ENCODE data around the gene KAZN. TPM values are rescaled to one million over a fixed set of nuclear protein-coding genes. Genes with fewer than 3 reads are reported as not detected.

KAZN gene
- polyA plus RNA-seq, 4 donors, result 14.1 to 44.8 (median 34.2) TPM

DNA sequence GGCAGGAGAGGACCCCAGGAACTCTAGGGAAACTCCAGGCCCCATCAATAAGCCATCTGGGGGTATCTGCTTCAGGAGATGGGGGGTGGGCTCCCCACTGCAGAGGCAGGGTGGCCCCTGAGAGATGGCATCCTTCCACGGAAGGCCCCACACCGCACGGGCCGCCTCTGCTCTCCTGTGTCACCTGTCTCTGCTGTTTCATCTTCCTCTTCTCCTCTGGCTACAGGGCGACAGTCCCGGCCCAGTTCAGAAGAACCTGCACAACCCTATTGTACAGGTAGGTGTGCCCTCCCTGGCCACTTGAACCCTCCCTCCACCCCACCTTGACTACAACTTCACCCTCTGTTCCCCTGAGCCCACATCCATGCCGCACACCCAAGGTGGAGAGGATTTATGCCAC lies 464.9 kb downstream of the KAZN start:
- DNase-seq (ENCODE audit: low read depth in 4 of 4, low spot score in 3 of 4), result no peak

DNA sequence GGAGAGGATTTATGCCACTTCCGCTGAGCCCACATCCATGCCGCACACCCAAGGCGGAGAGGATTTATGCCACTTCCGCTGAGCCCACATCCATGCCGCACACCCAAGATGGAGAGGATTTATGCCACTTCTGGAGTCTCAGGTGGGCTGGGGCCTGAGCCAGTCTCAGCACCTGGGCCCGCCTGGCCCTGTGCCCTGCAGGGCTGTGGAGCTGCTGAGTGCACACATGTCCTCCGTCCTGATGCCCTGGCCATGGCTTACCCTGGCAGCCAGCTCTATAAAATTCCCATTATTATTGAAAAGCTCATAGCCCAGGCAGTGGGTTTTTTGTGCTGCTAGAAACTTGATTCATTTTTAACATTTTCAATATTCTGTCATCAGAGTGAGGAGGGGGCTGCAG lies 465.3 kb downstream of the KAZN start:
- DNase-seq (ENCODE audit: low read depth in 4 of 4, low spot score in 3 of 4), result no peak

DNA sequence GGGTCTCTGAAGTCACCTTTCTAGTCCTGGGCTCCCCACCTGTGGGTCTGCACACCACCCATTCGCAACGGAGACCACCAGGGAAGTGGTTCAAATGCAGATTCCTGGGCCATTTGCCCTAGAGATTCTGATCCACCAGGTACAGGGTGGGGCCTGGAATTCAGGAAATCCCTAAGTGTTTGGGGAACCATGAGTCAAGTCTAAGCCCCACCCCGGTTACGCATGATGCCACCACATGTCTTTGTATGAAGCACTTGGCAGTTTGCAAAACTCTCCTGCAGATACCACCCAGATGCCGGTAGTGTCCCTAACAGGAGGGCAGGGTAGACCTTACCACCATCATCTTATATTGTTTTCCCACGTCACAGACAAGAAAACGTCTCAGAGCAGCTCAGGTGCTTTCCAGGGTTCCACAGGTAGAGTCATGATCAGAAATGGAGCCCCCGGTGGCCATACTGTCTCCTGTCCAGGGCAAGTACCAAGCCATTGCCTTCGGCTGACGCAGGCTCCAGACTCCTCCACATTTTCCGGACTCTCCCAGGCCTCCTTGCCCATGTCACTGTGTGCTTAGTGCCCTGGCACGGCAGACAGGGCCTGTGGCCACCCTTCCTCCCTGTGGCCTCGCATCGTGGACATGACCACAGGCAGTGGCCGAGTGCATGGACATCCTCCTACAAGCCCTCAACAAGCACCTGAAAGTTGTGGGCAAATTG lies 465.9 kb downstream of the KAZN start:
- no peak for DNase-seq (ENCODE audit: low read depth in 4 of 4, low spot score in 3 of 4)

DNA sequence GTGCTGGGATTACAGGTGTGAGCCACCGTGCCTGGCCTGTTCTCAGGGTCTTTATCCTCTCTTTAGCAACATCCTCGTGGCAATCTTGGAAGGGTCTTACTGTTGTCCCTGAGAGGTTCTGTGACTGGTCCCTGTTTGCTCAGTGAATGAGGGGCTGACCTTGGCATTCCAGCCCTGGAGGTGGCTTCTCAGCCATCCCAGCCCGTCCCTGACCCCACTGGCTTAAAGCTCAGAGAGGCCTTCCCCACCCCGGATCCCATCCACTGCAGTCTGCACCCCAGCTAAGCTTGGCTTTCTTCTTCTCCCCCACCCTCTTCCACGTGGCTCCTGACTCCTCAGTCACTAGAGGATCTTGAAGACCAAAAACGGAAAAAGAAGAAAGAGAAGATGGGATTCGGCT lies 466.8 kb downstream of the KAZN start:
- no peak for DNase-seq (ENCODE audit: low read depth in 4 of 4, low spot score in 3 of 4)

DNA sequence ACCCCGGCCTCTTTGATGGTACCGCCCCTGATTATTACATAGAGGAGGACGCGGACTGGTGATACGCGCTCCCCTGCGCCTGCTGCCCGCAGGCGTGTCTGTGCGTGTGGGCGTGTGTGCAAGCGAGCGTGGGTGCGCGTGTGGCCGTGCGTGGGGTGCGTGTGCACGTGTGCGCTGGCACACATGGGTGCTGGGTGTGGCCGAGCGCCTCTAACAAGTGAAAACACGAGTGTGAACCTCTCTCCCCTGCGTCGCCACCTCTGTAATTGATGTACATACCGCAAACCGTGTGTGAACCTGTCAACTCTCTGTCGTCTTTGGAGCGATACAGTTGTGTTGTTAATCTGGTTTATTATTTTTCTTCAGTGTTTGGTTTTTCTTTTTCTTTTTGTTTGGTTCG lies 467.3 kb downstream of the KAZN start:
- DNase-seq (ENCODE audit: low read depth in 4 of 4, low spot score in 3 of 4), result no peak

DNA sequence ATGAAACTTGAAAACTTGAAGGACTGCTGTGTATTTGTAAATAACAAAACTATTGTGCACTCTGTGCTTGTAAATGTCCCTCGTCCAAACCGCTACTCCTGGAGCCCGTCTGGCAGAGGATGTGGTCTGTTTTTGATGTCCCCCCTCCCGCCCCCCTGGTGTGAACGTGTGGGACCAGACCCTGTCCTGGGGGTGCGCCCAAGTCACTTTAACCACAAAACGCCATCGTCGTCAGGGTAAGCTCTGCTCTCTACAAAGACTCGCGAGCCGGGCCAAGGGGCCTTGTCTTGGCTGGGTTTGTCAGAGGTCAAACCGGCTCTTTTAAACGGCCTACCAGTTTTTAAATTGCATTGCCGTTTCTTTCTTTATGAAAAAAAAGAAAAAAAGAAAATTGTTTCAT lies 467.7 kb downstream of the KAZN start:
- no peak for DNase-seq (ENCODE audit: low read depth in 4 of 4, low spot score in 3 of 4)

DNA sequence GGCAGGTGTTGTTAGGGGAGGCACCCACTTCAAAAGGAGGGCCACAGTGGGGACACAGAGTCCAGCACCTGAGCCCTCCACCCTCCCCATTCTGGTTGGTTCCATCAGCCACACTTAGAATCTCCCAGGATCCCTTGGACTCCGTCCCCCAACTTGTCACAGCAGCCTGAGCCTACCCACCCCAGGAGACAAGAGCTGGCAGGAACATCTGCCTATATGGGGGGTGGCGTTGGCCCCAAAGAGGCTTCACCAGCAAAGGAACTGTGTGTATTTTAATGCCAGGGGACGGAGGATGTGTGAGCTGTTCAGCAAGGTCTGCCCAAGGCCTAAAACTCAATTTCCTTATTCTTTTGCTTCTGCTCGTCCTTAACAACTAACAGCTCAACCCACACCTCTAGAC lies 468.7 kb downstream of the KAZN start:
- no peak for DNase-seq (ENCODE audit: low read depth in 4 of 4, low spot score in 3 of 4)

DNA sequence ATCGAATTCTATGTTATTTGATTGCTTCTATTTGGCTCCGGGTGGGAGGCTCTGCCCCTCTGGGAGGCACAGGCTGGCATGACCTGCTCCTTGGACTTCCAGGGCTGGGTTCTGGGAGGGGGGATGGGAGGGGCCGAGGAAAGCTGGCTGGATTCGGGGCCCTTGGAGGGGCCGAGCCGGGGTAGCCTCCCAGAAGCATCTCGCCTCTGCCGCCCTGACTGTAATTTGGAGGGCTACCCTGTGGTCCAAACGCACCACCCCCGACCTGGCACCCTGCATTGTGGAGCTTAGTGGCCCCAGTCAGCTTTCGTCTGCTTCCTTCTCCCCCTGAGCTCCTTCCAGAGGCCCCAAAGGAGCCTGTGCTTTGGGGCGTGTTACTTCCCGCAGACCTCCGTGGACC lies 469.7 kb downstream of the KAZN start:
- no peak for DNase-seq (ENCODE audit: low read depth in 4 of 4, low spot score in 3 of 4)

DNA sequence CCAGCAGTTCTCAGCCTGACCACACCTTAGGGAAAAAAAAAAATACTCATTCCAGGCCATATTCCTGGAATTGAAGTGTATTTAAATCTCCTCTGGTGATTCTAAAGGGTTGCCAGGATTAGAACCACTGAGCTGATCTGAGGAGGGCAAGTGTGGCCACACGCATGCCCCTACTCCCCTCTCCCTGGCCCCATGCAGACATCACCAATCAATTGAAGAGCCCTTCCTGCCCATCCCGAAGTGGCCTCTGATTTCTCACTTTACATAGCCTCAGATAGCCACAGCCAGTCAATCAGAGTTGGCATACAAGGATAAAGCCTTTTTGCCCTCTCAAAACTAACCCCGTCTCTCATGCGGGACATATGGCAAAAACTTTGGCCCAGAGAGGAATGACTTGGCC lies 470.5 kb downstream of the KAZN start:
- DNase-seq (ENCODE audit: low read depth in 4 of 4, low spot score in 3 of 4), result no peak

DNA sequence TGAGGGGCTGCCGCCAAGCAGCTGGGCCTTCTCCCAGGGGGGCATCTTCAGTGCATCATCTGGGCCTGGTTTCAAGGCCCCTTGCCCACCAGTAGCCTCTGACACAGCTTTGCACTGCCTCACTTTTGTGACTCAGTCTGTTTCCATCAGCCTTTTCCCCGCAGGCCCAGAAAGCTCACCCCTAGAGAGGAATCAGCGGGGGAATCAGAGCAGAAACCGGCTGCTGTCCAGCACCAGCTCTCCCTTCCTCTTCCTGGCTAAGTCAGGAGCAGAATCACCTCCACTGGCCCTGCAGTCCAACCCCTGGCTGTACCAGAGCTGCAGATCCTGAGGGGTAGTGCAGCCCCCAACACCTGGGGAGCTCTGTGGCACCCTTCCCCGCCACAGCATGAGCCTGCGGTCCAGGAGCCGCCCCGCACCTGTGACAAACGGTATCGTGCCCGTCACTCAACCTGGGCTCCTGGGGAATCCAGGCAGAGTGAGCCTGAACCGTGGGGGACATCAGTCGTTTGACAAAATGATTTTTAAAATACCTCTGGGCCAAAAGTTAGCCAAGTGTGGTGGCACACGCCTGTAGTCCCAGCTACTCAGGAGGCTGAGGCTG lies 471.8 kb downstream of the KAZN start:
- DNase-seq (ENCODE audit: low read depth in 4 of 4, low spot score in 3 of 4), result no peak

DNA sequence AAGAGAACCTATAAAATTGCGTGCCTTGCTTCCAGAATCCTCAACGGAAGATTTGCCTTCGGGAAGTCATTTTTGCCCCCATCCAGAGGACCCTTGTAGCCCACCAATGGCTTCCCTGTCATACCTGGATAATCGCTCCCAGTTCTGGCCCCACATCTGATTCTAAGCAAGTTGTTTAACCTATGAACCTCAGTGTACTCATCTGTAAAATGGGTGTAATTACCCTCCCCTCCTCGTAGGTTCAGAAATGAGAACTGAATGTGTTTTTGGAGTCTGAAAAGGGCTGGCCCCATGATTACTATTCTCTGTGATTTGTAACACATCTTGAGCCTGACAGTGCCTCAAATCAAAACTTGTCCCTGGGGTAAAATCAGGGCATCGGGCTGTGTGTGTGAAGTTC lies 473.5 kb downstream of the KAZN start:
- no peak for DNase-seq (ENCODE audit: low read depth in 4 of 4, low spot score in 3 of 4)

DNA sequence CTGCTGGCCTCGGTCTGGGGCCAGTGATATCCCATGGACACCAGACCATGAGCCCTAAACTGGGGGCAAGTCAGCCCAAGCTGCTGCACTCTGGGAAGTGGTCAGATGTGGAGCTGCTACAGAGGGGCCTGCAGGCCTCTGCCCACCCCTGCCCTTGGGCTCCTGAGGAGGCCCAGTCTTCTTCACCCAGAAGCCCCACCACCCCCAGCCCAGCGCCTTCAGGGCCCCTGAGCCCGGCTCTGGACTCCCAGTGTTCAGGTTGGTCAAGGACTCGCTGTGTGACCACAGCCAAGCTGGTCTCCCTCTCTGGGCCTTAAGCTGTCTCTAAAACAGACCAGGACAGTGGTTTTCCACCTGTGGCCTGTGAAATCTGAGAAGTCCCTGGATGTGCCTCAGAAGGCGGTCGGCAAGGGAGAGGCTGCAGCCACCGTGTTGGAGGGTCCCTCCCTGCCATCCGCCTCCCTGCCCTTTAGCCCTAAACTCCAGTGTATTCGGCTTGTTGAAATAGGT lies 475.4 kb downstream of the KAZN start:
- no peak for DNase-seq (ENCODE audit: low read depth in 4 of 4, low spot score in 3 of 4)

DNA sequence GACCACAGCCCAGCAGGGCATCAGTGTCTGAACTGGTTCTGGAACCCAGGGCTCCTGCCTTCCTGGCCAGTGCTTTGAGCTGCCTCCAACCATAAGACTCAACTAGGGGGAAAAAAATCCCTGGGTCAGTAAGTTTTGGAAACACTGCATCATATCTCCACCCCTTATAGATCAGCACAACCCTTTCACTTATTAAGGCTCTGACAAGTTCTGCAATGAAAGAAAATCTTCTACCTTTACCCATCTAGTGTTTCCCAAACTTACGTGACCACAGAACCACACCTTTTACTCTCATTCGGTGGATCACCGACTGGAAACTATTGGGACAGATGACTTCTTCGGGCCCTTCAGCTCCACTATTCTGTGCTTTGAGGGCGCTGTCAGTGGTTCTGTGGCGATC lies 476.7 kb downstream of the KAZN start:
- DNase-seq (ENCODE audit: low read depth in 4 of 4, low spot score in 3 of 4), result no peak

DNA sequence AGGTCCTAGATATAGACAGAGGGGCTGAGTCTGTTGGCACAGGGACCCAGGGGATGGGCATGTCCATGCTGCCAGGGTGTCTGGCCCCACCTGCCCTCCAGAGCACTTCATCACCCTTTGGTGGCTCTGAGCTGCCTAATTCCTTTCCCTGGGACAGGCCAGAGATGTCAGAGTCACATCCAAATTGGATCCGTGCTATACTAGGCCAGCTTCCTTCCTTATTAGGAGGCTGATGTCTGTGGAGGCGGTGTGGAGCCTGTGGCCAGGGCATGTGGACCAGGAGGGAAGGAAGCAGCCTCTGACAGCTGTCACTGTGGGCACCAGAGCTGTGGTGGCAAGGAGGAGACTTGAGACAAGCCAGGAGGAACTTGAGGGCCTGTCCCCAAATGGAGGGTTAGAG lies 477.3 kb downstream of the KAZN start:
- no peak for DNase-seq (ENCODE audit: low read depth in 4 of 4, low spot score in 3 of 4)

DNA sequence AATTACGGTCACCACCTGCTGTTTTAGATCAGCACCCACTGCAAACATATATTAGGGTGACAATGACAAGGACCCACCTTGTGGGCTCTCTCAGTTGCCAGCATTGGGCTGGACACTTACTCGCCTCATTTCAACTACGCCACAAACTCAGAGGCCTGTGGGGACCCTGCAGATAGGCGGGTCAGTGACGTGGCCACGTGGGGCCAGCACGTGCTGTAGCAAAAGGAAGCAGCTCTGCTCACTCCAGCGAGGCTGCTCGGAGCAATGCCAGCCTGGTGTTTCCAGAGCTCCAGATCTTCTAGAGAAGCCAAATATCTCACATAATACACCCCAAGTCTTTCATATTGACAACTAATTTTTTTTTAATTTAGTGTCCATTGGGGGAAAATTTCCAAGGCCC lies 478.3 kb downstream of the KAZN start:
- DNase-seq (ENCODE audit: low read depth in 4 of 4, low spot score in 3 of 4), result no peak

DNA sequence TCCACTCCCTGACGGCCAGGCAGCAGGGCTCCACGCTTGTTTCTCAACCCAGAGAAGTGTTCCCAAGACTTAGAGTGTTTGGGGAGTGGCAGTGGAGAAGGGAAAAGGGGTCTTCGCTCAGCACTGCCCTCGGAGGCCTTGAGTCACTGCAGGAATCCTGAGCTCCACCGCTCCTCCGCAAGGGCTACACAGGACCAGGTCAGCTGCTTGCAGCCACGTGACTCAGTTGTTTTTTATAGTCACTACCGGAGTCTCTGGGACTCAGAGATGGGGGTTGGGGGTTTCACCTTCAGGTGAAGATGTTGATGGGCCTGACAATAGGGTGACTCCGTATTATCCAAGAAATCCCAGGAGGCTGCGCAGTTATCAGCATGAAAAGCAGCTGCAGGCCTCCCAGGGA lies 478.9 kb downstream of the KAZN start:
- DNase-seq (ENCODE audit: low read depth in 4 of 4, low spot score in 3 of 4), result no peak

DNA sequence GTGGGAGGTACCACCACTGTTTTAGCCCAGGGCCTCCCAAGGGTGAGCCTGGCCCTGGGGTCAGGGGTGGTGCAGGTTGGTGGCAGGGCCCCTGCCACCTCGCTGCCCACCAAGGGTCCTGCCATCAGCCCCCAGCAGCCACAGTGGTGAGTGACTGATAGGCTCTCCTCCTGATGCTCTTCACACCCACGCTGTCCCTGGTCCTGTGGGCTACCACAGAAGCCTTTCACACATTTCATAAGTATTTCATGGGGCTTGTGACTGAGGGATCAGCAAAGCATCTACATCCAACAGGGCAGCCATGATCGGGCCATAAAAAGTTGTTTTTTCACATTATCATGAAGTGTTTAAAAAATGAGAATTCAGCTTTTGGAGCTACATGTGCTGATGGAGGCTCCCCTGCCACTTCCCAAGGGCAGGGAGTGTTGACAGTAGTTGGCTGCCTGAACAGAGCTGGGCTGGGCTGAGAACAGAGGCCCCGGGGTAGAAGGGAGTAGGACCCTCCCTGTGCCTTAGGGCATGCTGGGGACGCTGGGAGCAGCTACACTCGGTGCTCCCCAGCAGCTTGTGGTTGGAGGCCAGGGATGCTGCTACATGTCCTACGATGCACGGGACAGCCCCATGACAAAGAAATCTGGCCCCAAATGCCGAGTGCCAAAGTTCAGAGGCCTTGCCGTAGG lies 482.0 kb downstream of the KAZN start:
- no peak for DNase-seq (ENCODE audit: low read depth in 4 of 4, low spot score in 3 of 4)

DNA sequence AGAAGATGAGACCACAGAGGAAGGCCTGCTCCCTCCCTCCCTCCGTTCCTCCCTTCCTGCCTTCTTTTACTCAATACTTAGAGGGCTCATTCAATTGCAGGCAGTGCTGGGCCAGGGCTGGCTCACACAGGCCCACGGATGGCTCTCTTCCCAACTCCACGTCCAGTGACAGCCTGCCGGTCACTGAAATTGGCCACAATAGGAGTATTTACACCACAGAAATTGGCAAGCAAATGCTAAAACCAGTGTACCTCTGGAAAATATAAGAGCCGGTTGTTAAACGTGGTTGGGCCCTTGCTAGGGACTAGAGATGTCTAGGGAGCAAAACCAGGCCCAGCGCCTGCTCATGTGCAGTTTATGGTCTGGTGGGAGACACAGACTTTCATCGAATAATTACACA lies 482.6 kb downstream of the KAZN start:
- DNase-seq (ENCODE audit: low read depth in 4 of 4, low spot score in 3 of 4), result no peak

DNA sequence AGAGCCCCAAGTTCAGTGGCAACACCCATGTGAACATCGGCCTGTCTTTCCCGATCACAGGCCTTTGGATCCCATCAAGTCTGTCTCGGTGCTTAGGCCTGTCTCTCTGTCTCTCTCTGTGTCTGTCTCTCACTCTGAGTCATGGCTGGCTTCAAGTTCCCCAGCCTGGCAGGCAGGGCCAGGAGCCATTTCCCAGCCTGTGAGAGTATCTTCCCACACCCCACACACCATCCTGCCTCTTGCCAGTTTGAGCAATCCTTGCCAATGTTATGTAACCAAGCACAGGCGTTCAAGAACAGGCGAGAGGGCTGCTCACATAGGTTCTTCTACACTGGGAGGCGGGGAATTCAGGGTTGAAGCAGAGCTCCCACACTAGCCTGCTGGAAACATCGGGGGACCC lies 485.1 kb downstream of the KAZN start:
- no peak for DNase-seq (ENCODE audit: low read depth in 4 of 4, low spot score in 3 of 4)

DNA sequence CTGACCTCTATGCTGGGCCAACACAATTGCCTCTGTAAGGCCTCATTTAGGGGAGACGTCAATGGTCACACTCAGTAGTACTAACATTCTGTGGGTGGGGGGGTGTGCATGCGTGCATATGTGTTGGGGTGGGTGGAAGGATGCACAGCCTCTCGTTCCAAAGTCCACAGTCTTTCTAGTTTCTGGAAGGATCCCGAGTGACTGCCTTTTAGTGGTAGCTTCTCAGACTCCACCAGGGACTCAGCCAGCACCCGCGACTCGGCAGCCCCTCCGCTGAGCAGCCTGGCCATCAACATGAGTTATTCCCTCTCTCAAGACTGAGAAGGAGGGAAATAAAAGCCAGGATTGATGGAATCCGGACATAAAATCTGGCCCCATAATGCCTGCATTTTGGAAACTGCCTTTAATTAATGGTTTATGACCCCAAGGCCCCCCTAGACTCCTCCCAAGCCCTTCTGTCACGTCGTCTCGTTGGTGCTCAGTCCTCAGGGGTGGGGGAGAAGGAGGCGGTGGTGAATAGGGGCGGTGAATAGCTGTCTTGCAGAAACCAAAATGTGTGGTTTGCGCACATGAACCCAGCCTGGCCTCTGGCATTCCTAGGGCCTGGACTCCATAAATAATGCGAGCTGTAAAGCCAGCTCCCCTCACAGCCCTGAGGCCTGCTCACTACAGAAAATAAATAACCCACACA lies 489.9 kb downstream of the KAZN start:
- peak; percentile 86 to 92 (median 88) for DNase-seq (ENCODE audit: low read depth in 4 of 4, low spot score in 3 of 4)

DNA sequence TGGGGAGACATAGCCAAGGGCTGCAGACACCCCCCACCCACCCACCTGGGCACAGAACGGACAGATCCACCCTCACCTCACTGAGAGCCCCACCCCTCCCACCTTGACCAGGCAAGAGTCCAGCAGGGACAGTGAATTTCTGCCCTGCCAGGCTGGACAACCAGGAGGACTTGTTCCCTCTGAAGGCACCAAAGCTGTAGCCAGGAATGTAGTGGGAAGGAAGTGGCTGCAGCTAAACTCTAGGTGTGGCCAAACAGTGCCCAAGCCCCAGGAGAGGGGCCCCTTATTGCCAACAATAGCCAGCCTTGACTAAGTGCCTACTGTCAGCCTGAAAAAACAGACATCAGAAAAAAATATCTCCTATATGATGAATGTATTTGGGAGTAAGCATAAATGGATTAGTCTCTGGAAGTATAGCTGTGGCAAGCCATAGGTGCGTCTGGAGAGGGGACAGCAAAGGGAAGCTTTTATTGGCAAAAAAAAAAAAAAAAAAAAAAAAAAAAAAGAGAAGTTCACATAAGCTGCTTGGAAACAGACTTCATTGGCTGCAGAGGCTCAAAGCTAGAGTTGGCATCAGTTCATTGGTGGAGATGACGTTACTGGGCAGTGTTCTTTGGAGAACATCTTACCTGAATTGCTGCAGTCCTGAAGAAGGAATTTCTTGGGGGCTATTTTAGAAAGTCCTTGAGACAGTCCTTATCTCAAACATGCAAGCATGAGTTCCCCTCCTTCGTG lies 490.9 kb downstream of the KAZN start:
- no peak for DNase-seq (ENCODE audit: low read depth in 4 of 4, low spot score in 3 of 4)
